ENCODE measurements around the gene SOS1.

GRCh38 chr2:39153312-39153711 is 32.5 kb upstream of the SOS1 start:
- no peak for TF ChIP-seq KLF13 (CRISPR knock-in tag; IDR thresholded peaks at IDR 0.05)
- no peak for TF ChIP-seq ATF7 (IDR thresholded peaks at IDR 0.05)
- no peak for TF ChIP-seq ATF7 (CRISPR knock-in tag; IDR thresholded peaks at IDR 0.05)
- TF ChIP-seq JUN (CRISPR knock-in tag; IDR thresholded peaks at IDR 0.05), result no peak
- TF ChIP-seq ZFP1 (CRISPR knock-in tag; IDR thresholded peaks at IDR 0.05), result no peak
- no peak for TF ChIP-seq IKZF1 (IDR thresholded peaks at IDR 0.05)
- TF ChIP-seq E2F2 (CRISPR knock-in tag; IDR thresholded peaks at IDR 0.05; ENCODE audit: borderline replicate concordance), result no peak
- TF ChIP-seq ETS1 (CRISPR knock-in tag; IDR thresholded peaks at IDR 0.05), result no peak
- no peak for TF ChIP-seq RBM22 (optimal IDR thresholded peaks at IDR 0.05; ENCODE audit: low read length)
- no peak for TF ChIP-seq ZNF543 (CRISPR knock-in tag; IDR thresholded peaks at IDR 0.05)
- no peak for TF ChIP-seq SCMH1 (CRISPR knock-in tag; IDR thresholded peaks at IDR 0.05; ENCODE audit: borderline replicate concordance)
- TF ChIP-seq ZNF281 (CRISPR knock-in tag; IDR thresholded peaks at IDR 0.05; ENCODE audit: borderline replicate concordance), result no peak
- TF ChIP-seq MXI1 (IDR thresholded peaks at IDR 0.05; ENCODE audit: borderline replicate concordance, low read depth, low read length), result no peak

Measured in HepG2 (cell line).